Activated naive CD4-positive, alpha-beta T cell treated with anti-CD3 and anti-CD28 coated beads, Interleukin-2, amount 50 U/mL, for 72 hours (primary cell): Measurements from ENCODE around the gene FSIP2. TPM values are rescaled to one million over a fixed set of nuclear protein-coding genes. Genes with fewer than 3 reads are reported as not detected.

Experiments used
- ATAC-seq, 2 donors: fragments of 150-1000 bp; cut with Tn5 transposase; 2 replicates each; pipeline ENCODE4 v1.10.0; 2021; ENCODE audit warnings: mild to moderate bottlenecking in 2 of 2, moderate library complexity in 2 of 2
- DNase-seq, 2 donors: peaks; one replicate each; pipeline ENCODE4 v3.0.0; 2021 to 2022; ENCODE audit warnings: low spot score in 2 of 2
- H3K27ac Mint-ChIP-seq, 2 donors: one replicate each; pipeline ENCODE4 v1.8.0; 2022; ENCODE audit warnings: mild to moderate bottlenecking in 2 of 2, mixed read lengths in 2 of 2
- H3K36me3 Mint-ChIP-seq, 2 donors: one replicate each; pipeline ENCODE4 v1.8.0; 2022; ENCODE audit warnings: mixed read lengths in 2 of 2
- H3K9me3 Mint-ChIP-seq, 2 donors: one replicate each; pipeline ENCODE4 v1.8.0; 2022; ENCODE audit warnings: mixed read lengths in 2 of 2
- total RNA-seq, 2 donors: library from RNA; stranded (reverse); gene quantifications; one replicate each; pipeline ENCODE4 v1.2.3, GENCODE V29; 2022

Gene FSIP2
- total RNA-seq, 2 donors from 2014 or later: 0.09 to 0.35 TPM

- no peak overlapping the region for H3K27ac Mint-ChIP-seq
- no peak for DNase-seq
- no peak for ATAC-seq
- H3K36me3 Mint-ChIP-seq: no peaks in the 10 kb centered on the region
- H3K9me3 Mint-ChIP-seq: no peaks in the 10 kb centered on the region
These were observed 48.9 kb downstream of the FSIP2 start for GRCh38 chr2:185787227-185788145.

GRCh38 chr2:185790361-185790760 is 51.8 kb downstream of the FSIP2 start:
- ATAC-seq: no peak
- Mint-ChIP-seq H3K9me3 (no peaks in the 10 kb centered on the region), H3K27ac (no peak overlapping the region), H3K36me3 (no peaks in the 10 kb centered on the region)
- no peak for DNase-seq

- ATAC-seq (no peak), DNase-seq (no peak)
- no peak overlapping the region for H3K27ac Mint-ChIP-seq
- H3K9me3 Mint-ChIP-seq: no peaks in the 10 kb centered on the region
- H3K36me3 Mint-ChIP-seq: no peaks in the 10 kb centered on the region
These were observed 55.1 kb downstream of the FSIP2 start for GRCh38 chr2:185793532-185794345.

GRCh38 chr2:185796758-185797157 is 58.2 kb downstream of the FSIP2 start:
- DNase-seq: no peak
- Mint-ChIP-seq H3K27ac (no peak overlapping the region), H3K36me3 (no peaks in the 10 kb centered on the region), H3K9me3 (no peaks in the 10 kb centered on the region)
- peak in 1 of 2 donors; percentile 80 for ATAC-seq

GRCh38 chr2:185802926-185803325 is 64.3 kb downstream of the FSIP2 start:
- no peak for DNase-seq
- Mint-ChIP-seq H3K9me3 (no peaks in the 10 kb centered on the region), H3K27ac (no peak overlapping the region), H3K36me3 (no peaks in the 10 kb centered on the region)
- no peak for ATAC-seq

GRCh38 chr2:185806783-185807182 is 68.2 kb downstream of the FSIP2 start:
- no peak for DNase-seq
- ATAC-seq: no peak
- Mint-ChIP-seq H3K36me3 (no peaks in the 10 kb centered on the region), H3K9me3 (no peaks in the 10 kb centered on the region), H3K27ac (no peak overlapping the region)

GRCh38 chr2:185807351-185807750 is 68.7 kb downstream of the FSIP2 start:
- Mint-ChIP-seq H3K36me3 (no peaks in the 10 kb centered on the region), H3K27ac (no peak overlapping the region), H3K9me3 (no peaks in the 10 kb centered on the region)
- no peak for DNase-seq
- ATAC-seq: no peak

- Mint-ChIP-seq H3K9me3 (peaks cover 2 to 6% of the 10 kb centered on the region in 2 donors), H3K36me3 (peaks cover 0 to 6% of the 10 kb centered on the region in 2 donors), H3K27ac (no peak overlapping the region)
- no peak for ATAC-seq
- no peak for DNase-seq
These were observed 73.0 kb downstream of the FSIP2 start for GRCh38 chr2:185811580-185811979.

- no peak overlapping the region for H3K27ac Mint-ChIP-seq
- no peak for DNase-seq
- peaks cover 9 to 19% of the 10 kb centered on the region in 2 donors for H3K9me3 Mint-ChIP-seq
- ATAC-seq: no peak
- H3K36me3 Mint-ChIP-seq: peaks cover 0 to 11% of the 10 kb centered on the region in 2 donors
These were observed 75.1 kb downstream of the FSIP2 start for GRCh38 chr2:185813707-185814106.

- H3K9me3 Mint-ChIP-seq: peaks cover 14 to 28% of the 10 kb centered on the region in 2 donors
- ATAC-seq (no peak), DNase-seq (no peak)
- no peak overlapping the region for H3K27ac Mint-ChIP-seq
- peaks cover 0 to 16% of the 10 kb centered on the region in 2 donors for H3K36me3 Mint-ChIP-seq
These were observed 79.4 kb downstream of the FSIP2 start for GRCh38 chr2:185817991-185818390.

- peaks cover 0 to 10% of the 10 kb centered on the region in 2 donors for H3K36me3 Mint-ChIP-seq
- H3K27ac Mint-ChIP-seq: no peak overlapping the region
- no peak for ATAC-seq
- no peak for DNase-seq
- peaks cover 16 to 25% of the 10 kb centered on the region in 2 donors for H3K9me3 Mint-ChIP-seq
These were observed 82.9 kb downstream of the FSIP2 start for GRCh38 chr2:185821467-185821866.

GRCh38 chr2:185823773-185824172 is 85.2 kb downstream of the FSIP2 start:
- Mint-ChIP-seq H3K27ac (no peak overlapping the region), H3K36me3 (peaks cover 0 to 5% of the 10 kb centered on the region in 2 donors), H3K9me3 (peaks cover 9 to 14% of the 10 kb centered on the region in 2 donors)
- DNase-seq (no peak), ATAC-seq (no peak)

- Mint-ChIP-seq H3K27ac (no peak overlapping the region), H3K9me3 (peaks cover 4 to 8% of the 10 kb centered on the region in 2 donors), H3K36me3 (no peaks in the 10 kb centered on the region)
- ATAC-seq: no peak
- DNase-seq: no peak
These were observed 87.0 kb downstream of the FSIP2 start for GRCh38 chr2:185825557-185825956.

GRCh38 chr2:185828326-185828725 is 89.7 kb downstream of the FSIP2 start:
- Mint-ChIP-seq H3K36me3 (no peaks in the 10 kb centered on the region), H3K27ac (no peak overlapping the region), H3K9me3 (peaks cover 4% of the 10 kb centered on the region in 2 donors)
- ATAC-seq (no peak), DNase-seq (no peak)

GRCh38 chr2:185833864-185834263 is 95.3 kb downstream of the FSIP2 start:
- DNase-seq (no peak), ATAC-seq (no peak)
- Mint-ChIP-seq H3K36me3 (peaks cover 0 to 16% of the 10 kb centered on the region in 2 donors), H3K9me3 (peaks cover 4 to 5% of the 10 kb centered on the region in 2 donors), H3K27ac (no peak overlapping the region)

- Mint-ChIP-seq H3K36me3 (peaks cover 0 to 16% of the 10 kb centered on the region in 2 donors), H3K9me3 (peaks cover 4 to 5% of the 10 kb centered on the region in 2 donors), H3K27ac (no peak overlapping the region)
- ATAC-seq: no peak
- DNase-seq: no peak
These were observed 97.4 kb downstream of the FSIP2 start for GRCh38 chr2:185835974-185836373.

GRCh38 chr2:185854885-185855284 is 116.3 kb downstream of the FSIP2 start:
- Mint-ChIP-seq H3K9me3 (peaks cover 7 to 15% of the 10 kb centered on the region in 2 donors), H3K27ac (no peak overlapping the region), H3K36me3 (peaks cover 0 to 7% of the 10 kb centered on the region in 2 donors)
- ATAC-seq (no peak), DNase-seq (no peak)
